Keratinocyte (primary cell): Measurements from ENCODE around the gene LILRB2. TPM values are rescaled to one million over a fixed set of nuclear protein-coding genes. Genes with fewer than 3 reads are reported as not detected.

Experiments
- DNase-seq: peaks from one replicate; pipeline ENCODE4 v3.0.0-alpha.2; 2011; ENCODE audit warnings: low read depth, missing footprints, low spot score
- FAIRE-seq: peaks from 2 replicates; lab custom pipeline; 2011; peaks lifted over from hg19 to GRCh38; lab: Jason Lieb, UNC
- H2AFZ ChIP-seq: 2 replicates; pipeline ENCODE4 v1.6.0; 2012; ENCODE audit warnings: low read length, control low read depth, inconsistent platforms; ENCODE audit not compliant: control insufficient read depth
- H3K27ac ChIP-seq: 2 replicates; pipeline ENCODE4 v1.5.1; 2011; ENCODE audit warnings: low read length; ENCODE audit not compliant: control insufficient read depth, insufficient read depth
- H3K27me3 ChIP-seq: 3 replicates; pipeline ENCODE4 v1.6.0; 2011; ENCODE audit warnings: low read length; ENCODE audit not compliant: control insufficient read depth, insufficient read depth; ENCODE audit errors: extremely low read depth
- H3K36me3 ChIP-seq, 2 experiments: 2 replicates in 1 of 2; 3 replicates in 1 of 2; pipeline ENCODE4 v1.5.1; 2011; ENCODE audit warnings: low read length in 2 of 2, mild to moderate bottlenecking in 1 of 2; ENCODE audit not compliant: control insufficient read depth in 2 of 2, insufficient read depth in 2 of 2; ENCODE audit errors: extremely low read depth in 1 of 2
- H3K4me1 ChIP-seq: 3 replicates; pipeline ENCODE4 v1.5.1; 2011; ENCODE audit warnings: low read length; ENCODE audit not compliant: control insufficient read depth, insufficient read depth; ENCODE audit errors: extremely low read depth
- H3K4me2 ChIP-seq: 3 replicates; pipeline ENCODE4 v1.6.0; 2011; ENCODE audit warnings: low read depth, low read length; ENCODE audit not compliant: control insufficient read depth, insufficient read depth; ENCODE audit errors: extremely low read depth
- H3K4me3 ChIP-seq, 3 experiments: fragments of 200-600 bp in 1 of 3; sonication (generic) in 1 of 3; 2 replicates in 2 of 3; 3 replicates in 1 of 3; pipeline ENCODE4 v1.5.1; 2011 to 2016; ENCODE audit warnings: low read length in 3 of 3, mild to moderate bottlenecking in 3 of 3, control low read depth in 2 of 3, inconsistent platforms in 1 of 3, low read depth in 1 of 3, mixed read lengths in 1 of 3, mixed run types in 1 of 3, moderate library complexity in 1 of 3; ENCODE audit not compliant: control insufficient read depth in 2 of 3, insufficient read depth in 2 of 3; ENCODE audit errors: extremely low read depth in 1 of 3
- H3K79me2 ChIP-seq: 2 replicates; pipeline ENCODE4 v1.6.0; 2012; ENCODE audit warnings: low read length; ENCODE audit not compliant: control insufficient read depth, insufficient read depth
- H3K9ac ChIP-seq: 3 replicates; pipeline ENCODE4 v1.6.0; 2011; ENCODE audit warnings: low read length; ENCODE audit not compliant: control insufficient read depth, insufficient read depth; ENCODE audit errors: extremely low read depth
- H3K9me1 ChIP-seq: 3 replicates; pipeline ENCODE4 v1.6.0; 2011; ENCODE audit warnings: low read length; ENCODE audit not compliant: control insufficient read depth, insufficient read depth; ENCODE audit errors: extremely low read depth
- H3K9me3 ChIP-seq: 2 replicates; pipeline ENCODE4 v1.5.1; 2012; ENCODE audit warnings: low read depth, low read length; ENCODE audit not compliant: control insufficient read depth
- H4K20me1 ChIP-seq: 3 replicates; pipeline ENCODE4 v1.6.0; 2011; ENCODE audit warnings: low read length; ENCODE audit not compliant: control insufficient read depth, insufficient read depth; ENCODE audit errors: extremely low read depth
- CTCF ChIP-seq, 3 experiments: IDR thresholded peaks in 1 of 3; conservative IDR thresholded peaks in 1 of 3; optimal IDR thresholded peaks in 1 of 3; 2 replicates in 2 of 3; 3 replicates in 1 of 3; pipeline versions ENCODE3 to v1.5.1; 2011; ENCODE audit warnings: low read length in 3 of 3, mild to moderate bottlenecking in 3 of 3, moderate library complexity in 2 of 3, control low read depth in 1 of 3, inconsistent platforms in 1 of 3; ENCODE audit not compliant: insufficient read depth in 2 of 3; ENCODE audit errors: extremely low read depth in 1 of 3
- EZH2 ChIP-seq: IDR thresholded peaks from one replicate; pipeline ENCODE4 v1.6.1; 2012; ENCODE audit warnings: inconsistent platforms, mild to moderate bottlenecking, low read length, moderate library complexity
- dilution Hi-C: fragments of 300-500 bp; cut with MboI; formaldehyde crosslinking; loops from one replicate; pipeline ENCODE4 v1.7.0; 2020; ENCODE audit warnings: low sequenced_read_pairs; ENCODE audit not compliant: extremely low pct_ligation_motif_present
- polyA plus RNA-seq, 5 experiments: library from polyadenylated mRNA; depleted of rRNA in 3 of 5; stranded (reverse) in 3 of 5; stranded (forward) in 1 of 5; unstranded in 1 of 5; fragments of >200 nt; gene quantifications; 1 replicate in 1 of 5; 2 replicates in 3 of 5; 3 replicates in 1 of 5; pipeline versions ENCODE4 v1.2.1 to v1.2.3, GENCODE V29; 2011 to 2012; ENCODE audit warnings: missing spikeins in 2 of 5, low read depth in 1 of 5, low replicate concordance in 1 of 5

Gene LILRB2
- polyA plus RNA-seq, 1 donor (not counting 4 experiments of a cell fraction or from before 2014, with no cell fraction given): not detected

GRCh38 chr19:54311486-54311885 lies 30.6 kb upstream of the LILRB2 start:
- FAIRE-seq: no peak
- dilution Hi-C loops: no loop called here
- Histone ChIP-seq H3K4me2 (no peak overlapping the region), H3K9me3 (no peaks in the 10 kb centered on the region), H3K9me1 (no peaks in the 10 kb centered on the region), H4K20me1 (no peaks in the 10 kb centered on the region), H3K27ac (no peak overlapping the region), H3K9ac (no peak overlapping the region), H3K36me3 (no peaks in the 10 kb centered on the region), H3K27me3 (no peaks in the 10 kb centered on the region), H3K79me2 (no peaks in the 10 kb centered on the region), H2AFZ (no peak overlapping the region), H3K4me1 (no peaks in the 10 kb centered on the region), H3K4me3 (no peak overlapping the region)
- TF ChIP-seq EZH2 (no peak), CTCF (optimal IDR thresholded peaks at IDR 0.05 in 1 of 3, IDR thresholded peaks at IDR 0.05 in 1 of 3, conservative IDR thresholded peaks at IDR 0.05 in 1 of 3; ENCODE audit: extremely low read depth in 1 of 3, insufficient read depth in 2 of 3, low read length in 3 of 3) (no peak)
- no peak for DNase-seq

- no peak overlapping the region for H3K4me3 ChIP-seq
- no peak for DNase-seq
- no peaks in the 10 kb centered on the region for H3K4me1 ChIP-seq
- no peaks in the 10 kb centered on the region for H3K79me2 ChIP-seq
- H3K27ac ChIP-seq: no peak overlapping the region
- H4K20me1 ChIP-seq: no peaks in the 10 kb centered on the region
- no peaks in the 10 kb centered on the region for H3K36me3 ChIP-seq
- no peaks in the 10 kb centered on the region for H3K9me1 ChIP-seq
- H3K27me3 ChIP-seq: no peaks in the 10 kb centered on the region
- H3K9ac ChIP-seq: no peak overlapping the region
- no peak for FAIRE-seq
- dilution Hi-C loops: no loop called here
- H3K4me2 ChIP-seq: no peak overlapping the region
- H3K9me3 ChIP-seq: no peaks in the 10 kb centered on the region
- no peak for TF ChIP-seq EZH2
- TF ChIP-seq CTCF (optimal IDR thresholded peaks at IDR 0.05 in 1 of 3, IDR thresholded peaks at IDR 0.05 in 1 of 3, conservative IDR thresholded peaks at IDR 0.05 in 1 of 3; ENCODE audit: extremely low read depth in 1 of 3, insufficient read depth in 2 of 3, low read length in 3 of 3): no peak
- no peak overlapping the region for H2AFZ ChIP-seq
These were observed 29.6 kb upstream of the LILRB2 start for GRCh38 chr19:54310543-54310942.
